ENCODE measurements around the gene ITGAE. TPM values are rescaled to one million over a fixed set of nuclear protein-coding genes. Genes with fewer than 3 reads are reported as not detected.
A peak's percentile ranks its signal among the peaks of the same experiment; 100 is the strongest.

Gene ITGAE
- total and polyA plus RNA-seq, 2 experiments from 2014 or later = 23.3 to 80.3 TPM

DNA sequence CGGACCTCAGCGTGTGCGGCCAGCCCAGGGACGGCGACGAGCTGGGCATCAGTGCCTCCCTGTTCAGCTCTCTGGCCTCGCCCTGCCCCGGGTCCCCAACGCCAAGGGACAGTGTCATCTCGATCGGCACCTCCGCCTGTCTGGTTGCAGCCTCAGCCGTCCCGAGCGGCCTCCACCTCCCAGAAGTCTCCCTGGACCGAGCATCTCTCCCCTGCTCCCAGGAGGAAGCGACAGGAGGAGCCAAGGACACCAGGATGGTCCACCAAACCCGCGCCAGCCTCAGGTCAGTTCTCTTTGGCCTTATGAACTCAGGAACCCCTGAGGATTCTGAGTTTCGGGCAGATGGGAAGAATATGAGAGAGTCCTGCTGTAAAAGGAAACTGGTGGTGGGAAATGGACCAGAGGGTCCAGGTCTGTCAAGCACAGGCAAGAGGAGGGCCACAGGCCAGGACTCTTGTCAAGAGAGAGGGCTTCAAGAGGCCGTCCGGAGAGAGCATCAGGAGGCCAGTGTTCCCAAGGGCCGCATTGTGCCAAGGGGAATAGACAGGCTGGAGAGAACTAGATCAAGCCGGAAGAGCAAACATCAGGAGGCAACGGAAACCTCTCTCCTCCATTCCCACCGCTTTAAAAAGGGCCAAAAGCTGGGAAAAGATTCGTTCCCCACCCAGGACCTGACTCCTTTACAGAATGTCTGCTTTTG, 76.5 kb downstream of the ITGAE start:
- 13 to 14% methylated on average over 23 to 27 of the region's 27 CpGs for WGBS, 2 experiments (ENCODE audit: low coverage in 1 of 2, low lambda C conversion rate in 2 of 2, missing lambda C conversion rate in 2 of 2)

DNA sequence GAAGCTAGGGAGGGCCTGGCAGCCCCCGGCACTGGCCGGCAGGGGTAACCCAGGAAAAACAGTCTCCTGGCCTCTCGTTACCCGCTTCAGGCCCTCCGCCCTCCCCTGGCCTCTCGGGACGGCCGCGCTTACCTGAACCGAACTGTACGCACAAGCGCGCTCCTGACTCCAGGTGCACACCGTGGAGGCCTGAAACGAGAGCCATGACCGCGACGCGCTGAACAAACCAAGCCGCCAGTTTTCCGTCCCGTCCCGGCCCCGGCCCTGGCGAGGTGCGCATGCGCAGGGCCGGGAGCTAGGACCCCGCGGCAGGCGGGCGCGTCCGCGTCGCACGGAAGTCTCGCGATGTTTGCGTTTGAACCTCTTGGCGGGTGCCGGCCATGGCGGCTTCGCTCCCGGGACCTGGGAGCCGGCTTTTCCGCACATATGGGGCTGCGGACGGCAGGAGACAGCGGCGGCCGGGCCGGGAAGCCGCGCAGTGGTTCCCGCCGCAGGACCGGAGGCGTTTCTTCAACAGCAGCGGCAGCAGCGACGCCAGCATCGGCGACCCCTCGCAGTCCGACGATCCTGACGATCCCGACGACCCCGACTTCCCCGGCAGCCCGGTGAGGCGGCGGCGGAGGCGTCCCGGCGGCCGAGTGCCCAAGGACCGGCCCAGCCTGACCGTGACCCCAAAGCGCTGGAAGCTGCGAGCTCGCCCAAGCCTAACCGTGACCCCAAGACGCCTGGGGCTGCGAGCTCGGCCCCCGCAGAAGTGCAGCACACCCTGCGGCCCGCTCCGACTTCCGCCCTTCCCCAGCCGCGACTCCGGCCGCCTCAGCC, 77.2 kb downstream of the ITGAE start, which contains the start of gene HASPIN:
Gene HASPIN (plus strand): TSS at position 348 of the 822 bp plus-strand sequence. CDS start 33 bp downstream, at position 381.
- Histone ChIP-seq H2AFZ (peak within 1 kb of the TSS; percentile 88), H4K20me1 (ENCODE audit: insufficient read depth) (no peaks in the 10 kb centered on the region), H3K27me3 (replicated peaks; ENCODE audit: insufficient read depth) (no peaks in the 10 kb centered on the region), H3K4me3 (peak within 1 kb of the TSS; percentile 91), H3K27ac (peak within 1 kb of the TSS; percentile 65), H3K9ac (peak within 1 kb of the TSS; percentile 90), H3K9me3 (ENCODE audit: low read depth) (no peaks in the 10 kb centered on the region), H3F3A (ENCODE audit: insufficient read depth) (peaks cover 19% of the 10 kb centered on the region; the same call in 1 of the 2 replicates), H3K4me1 (ENCODE audit: insufficient read depth) (peaks cover 29% of the 10 kb centered on the region), H3K36me3 (ENCODE audit: low read depth) (peaks cover 1% of the 10 kb centered on the region; the same call in 1 of the 2 replicates), H3K4me2 (ENCODE audit: unreplicated experiment) (peak within 1 kb of the TSS; percentile 96), H3K79me2 (ENCODE audit: insufficient read depth) (peaks cover 60% of the 10 kb centered on the region), H3K9me2 (ENCODE audit: insufficient read depth) (no peaks in the 10 kb centered on the region)
- DNase-seq = peak; percentile 96
- 1% methylated on average over 73 to 75 of the region's 98 CpGs for WGBS, 2 experiments (ENCODE audit: low coverage in 1 of 2, low lambda C conversion rate in 2 of 2, missing lambda C conversion rate in 2 of 2)
- in situ Hi-C loops (cut with MboI) = no loop called here
- TF ChIP-seq EZH2phosphoT487 (IDR thresholded peaks at IDR 0.05; ENCODE audit: insufficient read depth, low read depth) (no peak), EZH2 (IDR thresholded peaks at IDR 0.05; ENCODE audit: insufficient read depth, poor library complexity, severe bottlenecking) (no peak)

More for the DNA sequence above, 76.5 kb downstream of the ITGAE start:
- H2AFZ ChIP-seq = peak overlapping the region; percentile 88
- peaks cover 15% of the 10 kb centered on the region; the same call in 1 of the 2 replicates for H3F3A ChIP-seq (ENCODE audit: insufficient read depth)
- H4K20me1 ChIP-seq (ENCODE audit: insufficient read depth) = no peaks in the 10 kb centered on the region
- H3K36me3 ChIP-seq (ENCODE audit: low read depth) = no peaks in the 10 kb centered on the region
- no peaks in the 10 kb centered on the region for H3K27me3 ChIP-seq (replicated peaks; ENCODE audit: insufficient read depth)
- H3K27ac ChIP-seq = no peak overlapping the region
- H3K9me3 ChIP-seq (ENCODE audit: low read depth) = no peaks in the 10 kb centered on the region
- H3K4me2 ChIP-seq (ENCODE audit: unreplicated experiment) = peak overlapping the region; percentile 96
- in situ Hi-C loops (cut with MboI) = no loop called here
- H3K9me2 ChIP-seq (ENCODE audit: insufficient read depth) = no peaks in the 10 kb centered on the region
- peak overlapping the region; percentile 91 for H3K4me3 ChIP-seq
- peaks cover 22% of the 10 kb centered on the region for H3K4me1 ChIP-seq (ENCODE audit: insufficient read depth)
- peak; percentile 27 for DNase-seq
- peak overlapping the region; percentile 90 for H3K9ac ChIP-seq
- H3K79me2 ChIP-seq (ENCODE audit: insufficient read depth) = peaks cover 59% of the 10 kb centered on the region
- TF ChIP-seq EZH2 (IDR thresholded peaks at IDR 0.05; ENCODE audit: insufficient read depth, poor library complexity, severe bottlenecking) = no peak
- TF ChIP-seq EZH2phosphoT487 (IDR thresholded peaks at IDR 0.05; ENCODE audit: insufficient read depth, low read depth) = no peak

DNA sequence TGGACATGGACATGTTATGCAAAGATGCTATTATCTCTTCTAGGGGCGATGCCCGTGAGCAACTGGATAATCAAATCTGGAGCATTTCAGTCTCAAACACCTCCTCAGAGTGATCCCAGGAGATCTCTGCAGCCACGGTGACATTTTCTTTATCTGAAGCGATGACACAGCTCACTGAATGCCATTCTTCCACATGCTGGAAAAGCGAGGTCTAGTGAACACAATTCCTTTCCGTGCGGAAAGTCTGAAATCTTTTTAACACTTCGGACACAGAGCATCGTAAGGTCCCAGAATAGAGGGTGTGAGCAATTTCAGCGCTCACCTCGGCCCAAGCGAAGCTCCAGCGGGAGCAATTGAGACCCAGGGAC, 77.8 kb downstream of the ITGAE start:
- Histone ChIP-seq H3F3A (ENCODE audit: insufficient read depth) (peaks cover 19% of the 10 kb centered on the region; the same call in 1 of the 2 replicates), H3K4me3 (peak overlapping the region; percentile 91), H3K9me2 (ENCODE audit: insufficient read depth) (no peaks in the 10 kb centered on the region), H3K79me2 (ENCODE audit: insufficient read depth) (peaks cover 66% of the 10 kb centered on the region), H3K36me3 (ENCODE audit: low read depth) (peaks cover 7% of the 10 kb centered on the region; the same call in 1 of the 2 replicates), H3K4me2 (ENCODE audit: unreplicated experiment) (peak overlapping the region; percentile 91), H3K27ac (peak overlapping the region; percentile 65), H3K9ac (peak overlapping the region; percentile 90), H4K20me1 (ENCODE audit: insufficient read depth) (no peaks in the 10 kb centered on the region), H2AFZ (peak overlapping the region; percentile 88), H3K9me3 (ENCODE audit: low read depth) (no peaks in the 10 kb centered on the region), H3K4me1 (ENCODE audit: insufficient read depth) (peaks cover 30% of the 10 kb centered on the region), H3K27me3 (replicated peaks; ENCODE audit: insufficient read depth) (no peaks in the 10 kb centered on the region)
- TF ChIP-seq EZH2 (IDR thresholded peaks at IDR 0.05; ENCODE audit: insufficient read depth, poor library complexity, severe bottlenecking) (no peak), EZH2phosphoT487 (IDR thresholded peaks at IDR 0.05; ENCODE audit: insufficient read depth, low read depth) (no peak)
- no peak for DNase-seq
- 4 to 5% methylated on average over 13 of the region's 13 CpGs for WGBS, 2 experiments (ENCODE audit: low coverage in 1 of 2, low lambda C conversion rate in 2 of 2, missing lambda C conversion rate in 2 of 2)
- in situ Hi-C loops (cut with MboI) = no loop called here

DNA sequence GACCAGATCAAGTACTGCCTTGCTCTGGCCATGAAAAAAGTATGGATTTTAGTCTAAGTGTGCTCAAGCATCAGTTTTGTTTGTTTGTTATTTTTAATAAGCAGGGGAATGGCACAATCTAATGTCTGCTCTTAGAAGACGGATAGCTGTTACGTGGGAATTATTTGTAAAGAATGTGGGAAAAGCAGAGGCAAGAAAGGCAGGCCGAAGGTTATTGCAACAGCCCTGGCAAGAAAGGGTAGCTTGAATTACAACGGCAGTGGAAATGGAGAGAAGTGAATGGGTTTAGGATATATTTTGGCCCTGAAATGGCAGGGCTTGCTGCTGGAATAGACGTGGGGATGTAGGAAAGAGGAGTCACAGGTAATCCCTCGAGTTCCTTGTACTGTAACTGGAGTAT, 78.3 kb downstream of the ITGAE start:
- DNase-seq = peak; percentile 41
- peak overlapping the region; percentile 65 for H3K27ac ChIP-seq

More for the DNA sequence above, 78.3 kb downstream of the ITGAE start:
- H3K4me3 ChIP-seq = peak overlapping the region; percentile 91
- H3K36me3 ChIP-seq (ENCODE audit: low read depth) = peaks cover 12% of the 10 kb centered on the region; the same call in 1 of the 2 replicates
- peak overlapping the region; percentile 88 for H2AFZ ChIP-seq
- H3F3A ChIP-seq (ENCODE audit: insufficient read depth) = peaks cover 19% of the 10 kb centered on the region; the same call in 1 of the 2 replicates
- H4K20me1 ChIP-seq (ENCODE audit: insufficient read depth) = no peaks in the 10 kb centered on the region
- peak overlapping the region; percentile 90 for H3K9ac ChIP-seq
- H3K9me2 ChIP-seq (ENCODE audit: insufficient read depth) = no peaks in the 10 kb centered on the region
- peak overlapping the region; percentile 91 for H3K4me2 ChIP-seq (ENCODE audit: unreplicated experiment)
- peaks cover 68% of the 10 kb centered on the region for H3K79me2 ChIP-seq (ENCODE audit: insufficient read depth)
- H3K4me1 ChIP-seq (ENCODE audit: insufficient read depth) = peaks cover 30% of the 10 kb centered on the region
- no peaks in the 10 kb centered on the region for H3K9me3 ChIP-seq (ENCODE audit: low read depth)
- H3K27me3 ChIP-seq (replicated peaks; ENCODE audit: insufficient read depth) = no peaks in the 10 kb centered on the region
- in situ Hi-C loops (cut with MboI) = no loop called here
- TF ChIP-seq EZH2phosphoT487 (IDR thresholded peaks at IDR 0.05; ENCODE audit: insufficient read depth, low read depth) = no peak
- no peak for TF ChIP-seq EZH2 (IDR thresholded peaks at IDR 0.05; ENCODE audit: insufficient read depth, poor library complexity, severe bottlenecking)
- 20 to 26% methylated on average over 6 of the region's 6 CpGs for WGBS, 2 experiments (ENCODE audit: low coverage in 1 of 2, low lambda C conversion rate in 2 of 2, missing lambda C conversion rate in 2 of 2)
